ENCODE results near the gene RIPPLY3.

- TF ChIP-seq CTCF (IDR thresholded peaks at IDR 0.05) (no peak), POLR2A (IDR thresholded peaks at IDR 0.05) (no peak)
Measured at GRCh38 chr21:36981977-36982700, 24.4 kb upstream of the RIPPLY3 start.
